ENCODE measurements around the gene CILP2.

DNA sequence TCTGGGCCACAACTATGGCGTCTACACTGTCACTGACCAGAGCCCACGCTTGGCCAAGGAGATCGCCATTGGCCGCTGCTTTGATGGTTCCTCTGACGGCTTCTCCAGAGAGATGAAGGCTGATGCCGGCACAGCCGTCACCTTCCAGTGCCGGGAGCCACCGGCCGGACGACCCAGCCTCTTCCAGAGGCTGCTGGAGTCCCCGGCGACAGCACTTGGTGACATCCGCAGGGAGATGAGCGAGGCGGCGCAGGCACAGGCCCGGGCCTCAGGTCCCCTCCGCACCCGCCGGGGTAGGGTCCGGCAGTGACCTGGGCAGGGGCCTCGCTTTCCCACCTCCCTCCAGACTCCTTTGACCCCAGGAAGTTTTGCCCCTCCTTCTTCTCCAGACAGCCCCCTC lies 7.6 kb downstream of the CILP2 start:
- no peak for TF ChIP-seq CTCF (conservative IDR thresholded peaks at IDR 0.05; ENCODE audit: low read depth, low read length)
- TF ChIP-seq EZH2phosphoT487 (IDR thresholded peaks at IDR 0.05; ENCODE audit: borderline replicate concordance, low read length), result no peak
- TF ChIP-seq EZH2 (IDR thresholded peaks at IDR 0.05; ENCODE audit: low read length, unreplicated experiment), result no peak

Measured in PC-3 (cell line).